ENCODE results near the gene SCAPER. TPM values are rescaled to one million over a fixed set of nuclear protein-coding genes. Genes with fewer than 3 reads are reported as not detected.
"Not testable (repeated sequence)": the region's sequence is repeated elsewhere in the genome, so short reads cannot be mapped to it uniquely, and the experiment has no call there.

The SCAPER gene
- total RNA-seq, 1 experiment from 2014 or later = 7.4 TPM

- not testable (repeated sequence) for H3K27me3 Mint-ChIP-seq (ENCODE audit: low read depth)
Measured at GRCh38 chr15:76687592-76687991, 217.5 kb downstream of the SCAPER start.

More at GRCh38 chr15:76687592-76687991, 217.5 kb downstream of the SCAPER start:
- H3K27me3 ChIP-seq (ENCODE audit: insufficient read depth, low read length); H3K9ac ChIP-seq (ENCODE audit: extremely low read depth, insufficient read length, low read length); H3T11ph ChIP-seq (ENCODE audit: low read length); H2BK12ac ChIP-seq (ENCODE audit: insufficient read length, low read depth, low read length); H3K18ac ChIP-seq (ENCODE audit: insufficient read length, low read depth, low read length); H2BK20ac ChIP-seq (ENCODE audit: low read depth, low read length, poor library complexity, severe bottlenecking); H3K4me1 Mint-ChIP-seq; H4K5ac ChIP-seq (ENCODE audit: insufficient read length, low read depth, low read length); H3K23me2 ChIP-seq (ENCODE audit: insufficient read length, low read depth, low read length, poor library complexity, severe bottlenecking); H3K36me3 Mint-ChIP-seq (ENCODE audit: insufficient read depth in 1 of 3, low read depth in 3 of 3); H2BK120ac ChIP-seq (ENCODE audit: low read depth, low read length, poor library complexity, severe bottlenecking); H4K20me1 ChIP-seq (ENCODE audit: control insufficient read depth, insufficient read depth, insufficient read length); H2AK5ac ChIP-seq (ENCODE audit: insufficient read length, low read length); H3K4ac ChIP-seq (ENCODE audit: low read depth, low read length); H3K56ac ChIP-seq (ENCODE audit: insufficient read length, low read depth, low read length); H4K91ac ChIP-seq (ENCODE audit: insufficient read length, low read depth, low read length); H3K14ac ChIP-seq (ENCODE audit: insufficient read depth, low read length); H2BK5ac ChIP-seq (ENCODE audit: insufficient read length, low read length); H3K4me2 ChIP-seq (ENCODE audit: insufficient read depth, insufficient read length, low read length); H3K79me2 ChIP-seq (ENCODE audit: insufficient read depth, low read length); DNase-seq; H3K4me3 Mint-ChIP-seq; H2AFZ ChIP-seq (ENCODE audit: low read length); H3K9me3 ChIP-seq (ENCODE audit: control insufficient read depth, low read depth, low read length); H3K9me3 Mint-ChIP-seq; H3K27ac ChIP-seq (ENCODE audit: insufficient read length, low read depth, low read length); H3K23ac ChIP-seq (ENCODE audit: insufficient read length, low read depth, low read length); H4K8ac ChIP-seq (replicated peaks; ENCODE audit: insufficient read length, low read depth, low read length); H3K79me1 ChIP-seq (ENCODE audit: insufficient read depth, low read depth, low read length, poor library complexity, severe bottlenecking); H3K4me1 ChIP-seq (ENCODE audit: insufficient read depth, low read length); H3K27ac Mint-ChIP-seq; H2BK15ac ChIP-seq (ENCODE audit: low read depth, low read length): not testable (repeated sequence)
- WGBS (ENCODE audit: extremely low coverage, insufficient read length, low lambda C conversion rate) = no CpG with 5 or more reads among the region's 4 CpGs

Measured in H9 (cell line).